CD4-positive, alpha-beta T cell (primary cell): ENCODE data around the gene STYXL1. TPM values are rescaled to one million over a fixed set of nuclear protein-coding genes. Genes with fewer than 3 reads are reported as not detected.
A peak's percentile ranks its signal among the peaks of the same experiment; 100 is the strongest.

Experiments used
- ATAC-seq: fragments of 200-7000 bp; cut with Tn5 transposase; one replicate; pipeline ENCODE4 v1.10.0; 2022; ENCODE audit warnings: mild to moderate bottlenecking; ENCODE audit not compliant: poor library complexity
- CTCF ChIA-PET: fragments of 350-600 bp; sonication (Branson Sonifier 250); formaldehyde crosslinking; loops from one replicate; lab custom pipeline; 2021; ENCODE audit warnings: antibody characterized with exemption, inconsistent platforms; lab: Charles Lee
- POLR2A ChIA-PET: fragments of 350-600 bp; sonication (Branson Sonifier 250); formaldehyde crosslinking; loops from one replicate; lab custom pipeline; 2021; ENCODE audit warnings: antibody characterized with exemption, inconsistent platforms; lab: Charles Lee
- DNase-seq, 14 experiments: peaks; one replicate each; pipeline ENCODE4 v3.0.0-alpha.2; 2013 to 2020; ENCODE audit warnings: mixed read lengths in 2 of 14
- H3K27ac ChIP-seq, 2 donors: one replicate each; pipeline versions ENCODE4 v1.5.1 to v1.7.0; 2013; ENCODE audit warnings: low read length in 2 of 2, low read depth in 1 of 2, mild to moderate bottlenecking in 1 of 2
- H3K27me3 ChIP-seq, 2 experiments: 1 replicate in 1 of 2; 2 replicates in 1 of 2; pipeline versions ENCODE4 v1.6.1 to v1.7.0; 2013; ENCODE audit warnings: low read length in 2 of 2, control low read depth in 1 of 2, mild to moderate bottlenecking in 1 of 2, moderate library complexity in 1 of 2; ENCODE audit not compliant: insufficient read depth in 2 of 2, control insufficient read depth in 1 of 2
- H3K36me3 ChIP-seq: one replicate; pipeline ENCODE4 v1.6.1; 2013; ENCODE audit warnings: low read length, control low read depth; ENCODE audit not compliant: insufficient read depth
- H3K4me1 ChIP-seq: one replicate; pipeline ENCODE4 v1.6.1; 2013; ENCODE audit warnings: low read length, control low read depth; ENCODE audit not compliant: insufficient read depth
- H3K4me3 ChIP-seq: one replicate; pipeline ENCODE4 v1.5.1; 2013; ENCODE audit warnings: mild to moderate bottlenecking, low read length, moderate library complexity
- H3K9me3 ChIP-seq, 2 experiments: 1 replicate in 1 of 2; 2 replicates in 1 of 2; pipeline versions ENCODE4 v1.6.1 to v1.7.0; 2013; ENCODE audit warnings: low read length in 2 of 2, mild to moderate bottlenecking in 2 of 2, control low read depth in 1 of 2, moderate library complexity in 1 of 2; ENCODE audit not compliant: control insufficient read depth in 1 of 2, insufficient read depth in 1 of 2
- H3K27ac Mint-ChIP-seq: one replicate; pipeline ENCODE4 v1.8.0; 2020; ENCODE audit warnings: mixed read lengths
- H3K27me3 Mint-ChIP-seq: one replicate; pipeline ENCODE4 v1.8.0; 2021; ENCODE audit warnings: mixed read lengths
- H3K36me3 Mint-ChIP-seq: one replicate; pipeline ENCODE4 v1.8.0; 2021; ENCODE audit warnings: low read depth, mixed read lengths
- H3K4me1 Mint-ChIP-seq: one replicate; pipeline ENCODE4 v1.8.0; 2021; ENCODE audit warnings: low read depth, mixed read lengths
- H3K4me3 Mint-ChIP-seq: one replicate; pipeline ENCODE4 v1.8.0; 2020; ENCODE audit warnings: mild to moderate bottlenecking, mixed read lengths
- H3K9me3 Mint-ChIP-seq: one replicate; pipeline ENCODE4 v1.8.0; 2020; ENCODE audit warnings: mixed read lengths
- intact Hi-C, 2 experiments: fragments of 100-400 bp; cut with DNase I in 1 of 2; cut with micrococcal nuclease in 1 of 2; formaldehyde crosslinking; loops; one replicate each; pipeline versions ENCODE4 v1.15.1 to v1.9.0; 2023 to 2025; cut with DNase I, micrococcal nuclease
- total RNA-seq, 174 experiments: library from RNA in 2 of 174; stranded (reverse) in 2 of 174; gene quantifications; one replicate each; pipeline ENCODE4 v1.2.3 and lab custom pipeline; 2021 to 2026
- TF ChIP-seq, protein P1 (sequence below): fragments of 200-600 bp; IDR thresholded peaks from one replicate; pipeline ENCODE4 v1.8.0; 2022; ENCODE audit warnings: antibody characterized with exemption, mild to moderate bottlenecking

The STYXL1 gene
- total RNA-seq, 2 experiments from 2014 or later = 8.4 to 8.5 TPM

GRCh38 chr7:76051840-76052239 lies 4.0 kb upstream of the STYXL1 start:
- Histone ChIP-seq H3K27ac (peak overlapping the region in 1 of 2 donors; percentile 18), H3K4me1 (peaks cover 39% of the 10 kb centered on the region), H3K36me3 (peaks cover 36% of the 10 kb centered on the region), H3K27me3 (no peaks in the 10 kb centered on the region), H3K9me3 (no peaks in the 10 kb centered on the region), H3K4me3 (no peak overlapping the region)
- H3K9me3 Mint-ChIP-seq = no peaks in the 10 kb centered on the region
- H3K27ac Mint-ChIP-seq = peak overlapping the region; percentile 74
- DNase-seq (peak in 3 of 14 experiments; percentile 29 to 65 (median 37)), ATAC-seq (peak; percentile 40)
- no peaks in the 10 kb centered on the region for H3K27me3 Mint-ChIP-seq
- H3K4me1 Mint-ChIP-seq = peaks cover 42% of the 10 kb centered on the region
- TF ChIP-seq, protein P1, sequence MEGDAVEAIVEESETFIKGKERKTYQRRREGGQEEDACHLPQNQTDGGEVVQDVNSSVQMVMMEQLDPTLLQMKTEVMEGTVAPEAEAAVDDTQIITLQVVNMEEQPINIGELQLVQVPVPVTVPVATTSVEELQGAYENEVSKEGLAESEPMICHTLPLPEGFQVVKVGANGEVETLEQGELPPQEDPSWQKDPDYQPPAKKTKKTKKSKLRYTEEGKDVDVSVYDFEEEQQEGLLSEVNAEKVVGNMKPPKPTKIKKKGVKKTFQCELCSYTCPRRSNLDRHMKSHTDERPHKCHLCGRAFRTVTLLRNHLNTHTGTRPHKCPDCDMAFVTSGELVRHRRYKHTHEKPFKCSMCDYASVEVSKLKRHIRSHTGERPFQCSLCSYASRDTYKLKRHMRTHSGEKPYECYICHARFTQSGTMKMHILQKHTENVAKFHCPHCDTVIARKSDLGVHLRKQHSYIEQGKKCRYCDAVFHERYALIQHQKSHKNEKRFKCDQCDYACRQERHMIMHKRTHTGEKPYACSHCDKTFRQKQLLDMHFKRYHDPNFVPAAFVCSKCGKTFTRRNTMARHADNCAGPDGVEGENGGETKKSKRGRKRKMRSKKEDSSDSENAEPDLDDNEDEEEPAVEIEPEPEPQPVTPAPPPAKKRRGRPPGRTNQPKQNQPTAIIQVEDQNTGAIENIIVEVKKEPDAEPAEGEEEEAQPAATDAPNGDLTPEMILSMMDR = no peak
- CTCF ChIA-PET = no interaction called here
- peaks cover 51% of the 10 kb centered on the region for H3K36me3 Mint-ChIP-seq
- peak overlapping the region; percentile 52 for H3K4me3 Mint-ChIP-seq
- POLR2A ChIA-PET = no interaction called here
- intact Hi-C loops = no loop called here

DNA sequence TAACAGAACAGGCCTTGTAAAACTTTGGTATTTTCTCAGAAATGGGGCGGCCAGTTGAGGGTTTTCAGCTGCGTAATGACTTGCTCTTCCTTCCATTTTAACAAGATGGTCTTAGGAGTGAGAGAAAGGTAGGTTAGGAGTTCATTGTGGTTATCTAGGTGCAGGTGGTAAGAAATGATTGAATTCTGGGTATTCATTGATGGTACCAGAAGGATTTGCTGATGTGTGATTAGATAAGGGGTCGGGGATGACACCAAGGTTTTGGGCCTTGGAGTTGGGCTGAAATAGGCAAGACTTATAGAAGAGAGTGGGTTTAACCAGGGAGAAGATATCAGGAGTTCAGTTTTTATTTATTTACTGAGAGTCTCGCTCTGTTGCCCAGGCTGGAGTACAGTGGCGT lies 2.7 kb upstream of the STYXL1 start:
- POLR2A ChIA-PET = no interaction called here
- H3K4me3 Mint-ChIP-seq = peak overlapping the region; percentile 36
- H3K4me1 Mint-ChIP-seq = peaks cover 48% of the 10 kb centered on the region
- ATAC-seq (no peak), DNase-seq (no peak)
- no peaks in the 10 kb centered on the region for H3K9me3 ChIP-seq
- H3K27ac Mint-ChIP-seq = peak overlapping the region; percentile 26
- no peak overlapping the region for H3K27ac ChIP-seq
- H3K9me3 Mint-ChIP-seq = no peaks in the 10 kb centered on the region
- CTCF ChIA-PET = interaction anchor here (1.9 kb wide), 1 partner anchor 30 kb away, joined by 4 read pairs; no protein-coding TSS in a partner anchor
- intact Hi-C loops = no loop called here
- peaks cover 51% of the 10 kb centered on the region for H3K4me1 ChIP-seq
- no peak overlapping the region for H3K4me3 ChIP-seq
- TF ChIP-seq, protein P1 = no peak
- no peaks in the 10 kb centered on the region for H3K27me3 Mint-ChIP-seq
- peaks cover 43% of the 10 kb centered on the region for H3K36me3 Mint-ChIP-seq
- peaks cover 28% of the 10 kb centered on the region for H3K36me3 ChIP-seq
- H3K27me3 ChIP-seq = no peaks in the 10 kb centered on the region

GRCh38 chr7:76049295-76049694 lies 1.5 kb upstream of the STYXL1 start:
- TF ChIP-seq, protein P1 = no peak
- Mint-ChIP-seq H3K4me1 (peaks cover 61% of the 10 kb centered on the region), H3K27me3 (no peaks in the 10 kb centered on the region), H3K27ac (peak overlapping the region; percentile 26), H3K36me3 (peaks cover 44% of the 10 kb centered on the region), H3K4me3 (peak overlapping the region; percentile 93), H3K9me3 (no peaks in the 10 kb centered on the region)
- intact Hi-C loops = no loop called here
- ATAC-seq (no peak), DNase-seq (no peak)
- POLR2A ChIA-PET = interaction anchor here (0.6 to 3.3 kb wide), 3 partner anchors 84 to 117 kb away, joined by 3 to 12 read pairs (median 3); no protein-coding TSS in a partner anchor
- CTCF ChIA-PET = interaction anchor here (1.9 kb wide), 1 partner anchor 29 kb away, joined by 4 read pairs; no protein-coding TSS in a partner anchor
- Histone ChIP-seq H3K36me3 (peaks cover 18% of the 10 kb centered on the region), H3K4me3 (no peak overlapping the region), H3K9me3 (no peaks in the 10 kb centered on the region), H3K4me1 (peaks cover 57% of the 10 kb centered on the region), H3K27ac (no peak overlapping the region), H3K27me3 (no peaks in the 10 kb centered on the region)
